Hepatocyte (in vitro differentiated cells): Measurements from ENCODE around the gene ERBB4. TPM values are rescaled to one million over a fixed set of nuclear protein-coding genes. Genes with fewer than 3 reads are reported as not detected.

ENCODE experiments used
- DNase-seq: peaks from one replicate; pipeline ENCODE4 v3.0.0-alpha.2; 2016; ENCODE audit warnings: low spot score
- H2AFZ ChIP-seq: fragments of 200-600 bp; sonication (generic); 2 replicates; pipeline ENCODE4 v1.6.0; 2016; ENCODE audit warnings: antibody characterized with exemption, mild to moderate bottlenecking
- H3K27ac ChIP-seq: fragments of 200-600 bp; sonication (generic); 2 replicates; pipeline ENCODE4 v1.5.1; 2016; ENCODE audit warnings: mild to moderate bottlenecking
- H3K27me3 ChIP-seq: fragments of 200-600 bp; sonication (generic); 2 replicates; pipeline ENCODE4 v1.6.1; 2016
- H3K36me3 ChIP-seq: fragments of 200-600 bp; sonication (generic); replicated peaks from 2 replicates; pipeline ENCODE4 v1.5.1; 2016; ENCODE audit warnings: low read depth; ENCODE audit not compliant: insufficient read depth
- H3K4me1 ChIP-seq: fragments of 200-600 bp; sonication (generic); 2 replicates; pipeline ENCODE4 v1.5.1; 2016; ENCODE audit warnings: mild to moderate bottlenecking, moderate library complexity; ENCODE audit not compliant: insufficient read depth
- H3K4me2 ChIP-seq: fragments of 200-600 bp; sonication (generic); 2 replicates; pipeline ENCODE4 v1.6.0; 2016
- H3K4me3 ChIP-seq: fragments of 200-600 bp; sonication (generic); 2 replicates; pipeline ENCODE4 v1.5.1; 2016; ENCODE audit warnings: mild to moderate bottlenecking
- H3K79me2 ChIP-seq: fragments of 200-600 bp; sonication (generic); 2 replicates; pipeline ENCODE4 v1.6.0; 2017; ENCODE audit warnings: mild to moderate bottlenecking
- H3K9me2 ChIP-seq: fragments of 200-600 bp; sonication (generic); replicated peaks from 2 replicates; pipeline ENCODE4 v1.6.0; 2017; ENCODE audit warnings: mild to moderate bottlenecking; ENCODE audit not compliant: insufficient read depth
- H3K9me3 ChIP-seq: fragments of 200-600 bp; sonication (generic); 2 replicates; pipeline ENCODE4 v1.5.1; 2016; ENCODE audit warnings: low read depth, mild to moderate bottlenecking
- H4K20me1 ChIP-seq: fragments of 200-600 bp; sonication (generic); 2 replicates; pipeline ENCODE4 v1.6.0; 2016; ENCODE audit warnings: mild to moderate bottlenecking; ENCODE audit not compliant: insufficient read depth, poor library complexity, severe bottlenecking
- CTCF ChIP-seq: fragments of 200-600 bp; sonication (generic); IDR thresholded peaks from 2 replicates; pipeline ENCODE4 v1.5.1; 2016; ENCODE audit warnings: antibody characterized with exemption, mild to moderate bottlenecking; ENCODE audit not compliant: poor library complexity
- EZH2 ChIP-seq: fragments of 200-600 bp; sonication (generic); IDR thresholded peaks from 2 replicates; pipeline ENCODE4 v1.6.1; 2016; ENCODE audit warnings: antibody characterized with exemption, mild to moderate bottlenecking, borderline replicate concordance
- EZH2phosphoT487 ChIP-seq: fragments of 200-600 bp; sonication (generic); IDR thresholded peaks from one replicate; pipeline ENCODE4 v1.6.1; 2018; ENCODE audit warnings: antibody characterized with exemption, mild to moderate bottlenecking, low read depth, moderate library complexity; ENCODE audit not compliant: unreplicated experiment, severe bottlenecking
- WGBS: methylation state at CpG from one replicate; pipeline ENCODE4 v1.1.6; 2016; ENCODE audit warnings: low lambda C conversion rate; ENCODE audit errors: missing lambda C conversion rate; 5-methylcytosine and 5-hydroxymethylcytosine counted together
- polyA plus RNA-seq: library from polyadenylated mRNA; unstranded; fragments of >200 nt; fragmentation: Nextera tagmentation; extraction: Ambion mirVana; gene quantifications from 2 replicates; pipeline ENCODE4 v1.2.1, GENCODE V29; 2016
- total RNA-seq: library from RNA; depleted of rRNA; stranded (reverse); fragments of >200 nt; gene quantifications from 2 replicates; pipeline ENCODE4 v1.2.3, GENCODE V29; 2014

The ERBB4 gene
- total and polyA plus RNA-seq, 2 experiments from 2014 or later: 3.4 to 3.9 TPM

GRCh38 chr2:211623096-211623495 lies 915.5 kb downstream of the ERBB4 start:
- no peak overlapping the region for H3K4me2 ChIP-seq
- H3K27ac ChIP-seq: no peak overlapping the region
- H3K27me3 ChIP-seq: no peaks in the 10 kb centered on the region
- H3K36me3 ChIP-seq: no peaks in the 10 kb centered on the region
- no peaks in the 10 kb centered on the region for H3K9me2 ChIP-seq
- H3K4me3 ChIP-seq: no peak overlapping the region
- H3K4me1 ChIP-seq: no peaks in the 10 kb centered on the region
- no peak for TF ChIP-seq EZH2
- no peak for TF ChIP-seq CTCF
- no peak for TF ChIP-seq EZH2phosphoT487
- no peaks in the 10 kb centered on the region for H4K20me1 ChIP-seq
- H2AFZ ChIP-seq: no peak overlapping the region
- H3K79me2 ChIP-seq: no peaks in the 10 kb centered on the region
- no peak for DNase-seq
- H3K9me3 ChIP-seq: no peaks in the 10 kb centered on the region

DNA sequence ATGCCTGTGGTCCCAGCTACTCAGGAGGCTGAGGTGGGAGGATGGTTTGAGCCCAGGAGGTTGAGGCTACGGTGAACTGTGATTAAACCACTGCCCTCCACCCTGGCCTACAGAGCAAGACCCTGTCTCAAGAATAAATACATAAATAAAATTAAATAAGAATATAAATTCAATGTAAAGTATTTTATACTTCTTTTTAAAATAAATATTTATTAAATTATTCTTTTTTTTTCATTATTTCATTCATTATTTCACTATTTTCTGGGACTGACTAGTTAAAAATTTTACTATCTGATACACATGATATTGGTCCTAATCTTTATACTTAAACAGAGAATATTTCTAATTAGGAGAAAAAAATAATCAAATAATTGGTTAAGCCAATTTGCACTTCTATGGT lies 917.6 kb downstream of the ERBB4 start:
- H4K20me1 ChIP-seq: no peaks in the 10 kb centered on the region
- no peaks in the 10 kb centered on the region for H3K79me2 ChIP-seq
- no peak overlapping the region for H3K4me2 ChIP-seq
- H3K4me3 ChIP-seq: no peak overlapping the region
- no peaks in the 10 kb centered on the region for H3K36me3 ChIP-seq
- 86% methylated on average over 1 of the region's 1 CpG for WGBS
- no peaks in the 10 kb centered on the region for H3K4me1 ChIP-seq
- no peak for DNase-seq
- no peaks in the 10 kb centered on the region for H3K9me3 ChIP-seq
- no peaks in the 10 kb centered on the region for H3K27me3 ChIP-seq
- no peak for TF ChIP-seq EZH2
- TF ChIP-seq CTCF: no peak
- H3K27ac ChIP-seq: no peak overlapping the region
- no peaks in the 10 kb centered on the region for H3K9me2 ChIP-seq
- no peak overlapping the region for H2AFZ ChIP-seq

- Histone ChIP-seq H3K4me1 (no peaks in the 10 kb centered on the region), H3K27ac (no peak overlapping the region), H2AFZ (no peak overlapping the region), H3K79me2 (no peaks in the 10 kb centered on the region), H3K27me3 (no peaks in the 10 kb centered on the region), H3K36me3 (no peaks in the 10 kb centered on the region), H3K4me3 (no peak overlapping the region), H3K4me2 (no peak overlapping the region), H3K9me3 (no peaks in the 10 kb centered on the region), H3K9me2 (no peaks in the 10 kb centered on the region), H4K20me1 (no peaks in the 10 kb centered on the region)
- TF ChIP-seq EZH2 (no peak), EZH2phosphoT487 (no peak), CTCF (no peak)
- WGBS: 95% methylated on average over 2 of the region's 2 CpGs
- DNase-seq: no peak
These were observed 920.8 kb downstream of the ERBB4 start for GRCh38 chr2:211617803-211618202.

GRCh38 chr2:211611621-211612020 lies 927.0 kb downstream of the ERBB4 start:
- Histone ChIP-seq H3K4me1 (no peaks in the 10 kb centered on the region), H3K4me2 (no peak overlapping the region), H3K36me3 (no peaks in the 10 kb centered on the region), H3K27ac (no peak overlapping the region), H2AFZ (no peak overlapping the region), H3K27me3 (no peaks in the 10 kb centered on the region), H3K9me3 (no peaks in the 10 kb centered on the region), H4K20me1 (no peaks in the 10 kb centered on the region), H3K9me2 (no peaks in the 10 kb centered on the region), H3K4me3 (no peak overlapping the region), H3K79me2 (no peaks in the 10 kb centered on the region)
- TF ChIP-seq EZH2phosphoT487: no peak
- no peak for TF ChIP-seq CTCF
- TF ChIP-seq EZH2: no peak
- WGBS: 92% methylated on average over 2 of the region's 2 CpGs
- no peak for DNase-seq
